HCT116 (cell line): ENCODE data around the gene VSX2. TPM values are rescaled to one million over a fixed set of nuclear protein-coding genes. Genes with fewer than 3 reads are reported as not detected.

Source experiments
- ATAC-seq: fragments of 200-7000 bp; cut with Tn5 transposase; 2 replicates; pipeline ENCODE4 v1.9.1; 2020; ENCODE audit warnings: mild to moderate bottlenecking, moderate library complexity
- BruUV-seq: library from RNA; stranded (reverse); fragments of 400-500 nt; replicated peaks from 2 replicates; lab custom pipeline; 2021; lab: Mats Ljungman, UMichigan
- CTCF ChIA-PET: fragments of 300-600 bp; sonication (Branson Sonifier 250); formaldehyde crosslinking; loops from one replicate; lab custom pipeline; 2021; ENCODE audit warnings: antibody characterized with exemption; lab: Charles Lee
- POLR2A ChIA-PET: fragments of 300-600, 350-600 bp; sonication (Branson Sonifier 250); formaldehyde crosslinking; loops from one replicate; lab custom pipeline; 2021; ENCODE audit warnings: antibody characterized with exemption; lab: Charles Lee
- RAD21 ChIA-PET, 2 experiments: fragments of 300-600 bp; sonication (Branson Sonifier 250); formaldehyde crosslinking; loops; one replicate each; lab custom pipeline; 2023; ENCODE audit warnings: low total read pairs in 2 of 2; ENCODE audit not compliant: uncharacterized antibody in 2 of 2, unreplicated experiment in 2 of 2, low non-redundant PET in 1 of 2; lab: Charles Lee
- DNase-seq: peaks from one replicate; pipeline ENCODE4 v3.0.0-alpha.2; 2010; ENCODE audit warnings: low read depth, low spot score
- H2AFZ ChIP-seq: fragments of 200-600 bp; shearing (Covaris generic), sonication (generic); 2 replicates; pipeline ENCODE4 v1.6.1; 2017; ENCODE audit warnings: low read depth, mixed run types, mixed read lengths, antibody characterized with exemption, low read length; ENCODE audit not compliant: poor library complexity, severe bottlenecking
- H3K27ac ChIP-seq: 2 replicates; pipeline ENCODE4 v1.5.1; 2012; ENCODE audit warnings: low read depth, low read length
- H3K27me3 ChIP-seq: fragments of 200-600 bp; sonication (generic); 2 replicates; pipeline ENCODE4 v1.6.1; 2016; ENCODE audit warnings: mixed run types, low read length, mixed read lengths; ENCODE audit not compliant: insufficient read depth
- H3K36me3 ChIP-seq, 2 experiments: fragments of 200-500 bp in 1 of 2; fragments of 200-600 bp in 1 of 2; sonication (Bioruptor generic) in 1 of 2; sonication (generic) in 1 of 2; 2 replicates each; pipeline versions ENCODE4 v1.5.1 to v1.6.1; 2014 to 2016; ENCODE audit warnings: low read length in 2 of 2, inconsistent platforms in 1 of 2, mixed read lengths in 1 of 2, mixed run types in 1 of 2; ENCODE audit not compliant: insufficient read depth in 2 of 2, control insufficient read depth in 1 of 2
- H3K4me1 ChIP-seq, 2 experiments: fragments of 200-600 bp in 1 of 2; sonication (generic) in 1 of 2; 2 replicates each; pipeline versions ENCODE4 v1.5.1 to v1.6.1; 2012 to 2017; ENCODE audit warnings: low read length in 2 of 2, inconsistent platforms in 1 of 2, mild to moderate bottlenecking in 1 of 2, mixed read lengths in 1 of 2, mixed run types in 1 of 2, moderate library complexity in 1 of 2; ENCODE audit not compliant: insufficient read depth in 2 of 2, control insufficient read depth in 1 of 2
- H3K4me2 ChIP-seq: fragments of 200-600 bp; sonication (generic); 2 replicates; pipeline ENCODE4 v1.6.1; 2017; ENCODE audit warnings: mixed run types, low read length, mixed read lengths
- H3K4me3 ChIP-seq, 2 experiments: fragments of 200-600 bp in 1 of 2; sonication (generic) in 1 of 2; replicated peaks in 1 of 2; 2 replicates each; pipeline ENCODE4 v1.5.1; 2011 to 2016; ENCODE audit warnings: low read length in 2 of 2, control low read depth in 1 of 2, low read depth in 1 of 2, mild to moderate bottlenecking in 1 of 2, mixed read lengths in 1 of 2, mixed run types in 1 of 2
- H3K79me2 ChIP-seq: fragments of 200-600 bp; sonication (generic); 2 replicates; pipeline ENCODE4 v1.6.1; 2017; ENCODE audit warnings: mild to moderate bottlenecking, mixed run types, low read length, moderate library complexity, mixed read lengths; ENCODE audit not compliant: insufficient read depth
- H3K9ac ChIP-seq: fragments of 200-600 bp; sonication (generic); 2 replicates; pipeline ENCODE4 v1.6.1; 2016; ENCODE audit warnings: low read length, mixed read lengths
- H3K9me2 ChIP-seq: fragments of 200-600 bp; sonication (generic), shearing (Covaris generic); 2 replicates; pipeline ENCODE4 v1.6.1; 2017; ENCODE audit warnings: mixed run types, mild to moderate bottlenecking, moderate library complexity; ENCODE audit not compliant: insufficient read depth
- H3K9me3 ChIP-seq, 2 experiments: fragments of 200-500 bp in 1 of 2; fragments of 200-600 bp in 1 of 2; sonication (Bioruptor generic) in 1 of 2; sonication (generic) in 1 of 2; 2 replicates each; pipeline ENCODE4 v1.6.1; 2014 to 2017; ENCODE audit warnings: low read length in 2 of 2, mixed read lengths in 2 of 2, inconsistent platforms in 1 of 2, low read depth in 1 of 2, mild to moderate bottlenecking in 1 of 2, mixed run types in 1 of 2, moderate library complexity in 1 of 2; ENCODE audit not compliant: control insufficient read depth in 1 of 2, insufficient read depth in 1 of 2
- H4K20me1 ChIP-seq: fragments of 200-600 bp; sonication (generic), shearing (Covaris generic); 2 replicates; pipeline ENCODE4 v1.6.1; 2017; ENCODE audit warnings: mixed run types, mild to moderate bottlenecking, moderate library complexity; ENCODE audit not compliant: insufficient read depth
- CEBPB ChIP-seq: IDR thresholded peaks from 2 replicates; pipeline ENCODE4 v1.6.1; 2012; ENCODE audit warnings: low read depth
- CTCF ChIP-seq, 3 experiments: fragments of 200-600 bp in 1 of 3; sonication (generic) in 1 of 3; IDR thresholded peaks in 2 of 3; conservative IDR thresholded peaks in 1 of 3; 2 replicates each; pipeline ENCODE4 v1.5.1; 2012 to 2017; ENCODE audit warnings: low read depth in 2 of 3, low read length in 2 of 3, antibody characterized with exemption in 1 of 3, borderline replicate concordance in 1 of 3, control low read depth in 1 of 3, mild to moderate bottlenecking in 1 of 3, mixed read lengths in 1 of 3, mixed run types in 1 of 3, moderate library complexity in 1 of 3; ENCODE audit not compliant: insufficient read depth in 1 of 3
- EGR1 ChIP-seq: IDR thresholded peaks from 2 replicates; pipeline ENCODE4 v1.6.1; 2012; ENCODE audit warnings: low read depth
- EZH2 ChIP-seq: fragments of 200-600 bp; sonication (generic); IDR thresholded peaks from 2 replicates; pipeline ENCODE4 v1.6.1; 2017; ENCODE audit warnings: antibody characterized with exemption, mixed run types
- EZH2phosphoT487 ChIP-seq: fragments of 200-600 bp; IDR thresholded peaks from 2 replicates; pipeline ENCODE4 v1.6.1; 2018; ENCODE audit warnings: antibody characterized with exemption, borderline replicate concordance
- JUND ChIP-seq: IDR thresholded peaks from 2 replicates; pipeline ENCODE4 v1.6.1; 2012
- RAD21 ChIP-seq: IDR thresholded peaks from 2 replicates; pipeline ENCODE4 v1.6.1; 2012; ENCODE audit warnings: low read depth, mild to moderate bottlenecking
- REST ChIP-seq: IDR thresholded peaks from 2 replicates; pipeline ENCODE4 v1.6.1; 2012; ENCODE audit warnings: low read depth
- SIN3A ChIP-seq: IDR thresholded peaks from 2 replicates; pipeline ENCODE4 v1.6.1; 2012; ENCODE audit warnings: low read depth
- SP1 ChIP-seq: IDR thresholded peaks from 2 replicates; pipeline ENCODE4 v1.6.1; 2012; ENCODE audit warnings: low read depth
- ZNF274 ChIP-seq: fragments of 200-500 bp; sonication (Bioruptor generic); IDR thresholded peaks from 2 replicates; pipeline ENCODE4 v1.6.1; 2014; ENCODE audit warnings: mild to moderate bottlenecking, low read depth, low read length, inconsistent platforms
- intact Hi-C: fragments of 100-400 bp; cut with micrococcal nuclease; formaldehyde crosslinking; loops from 2 replicates; pipeline ENCODE4 v1.10.0; 2022
- total RNA-seq: library from RNA; stranded (reverse); gene quantifications from one replicate; pipeline ENCODE4 v1.2.1, GENCODE V29; 2021; ENCODE audit not compliant: unreplicated experiment

Gene VSX2
- total RNA-seq, 1 experiment from 2014 or later, result not detected

- Histone ChIP-seq H3K36me3 (no peaks in the 10 kb centered on the region), H3K4me2 (no peak overlapping the region), H3K9me2 (no peaks in the 10 kb centered on the region), H3K9me3 (no peaks in the 10 kb centered on the region), H3K27me3 (no peaks in the 10 kb centered on the region), H3K79me2 (no peaks in the 10 kb centered on the region), H3K4me3 (no peak overlapping the region), H3K27ac (no peak overlapping the region), H2AFZ (no peak overlapping the region), H4K20me1 (no peaks in the 10 kb centered on the region), H3K4me1 (no peaks in the 10 kb centered on the region), H3K9ac (no peak overlapping the region)
- CTCF ChIA-PET, result no interaction called here
- POLR2A ChIA-PET, result no interaction called here
- ATAC-seq (no peak), DNase-seq (no peak)
- no TSS peak for BruUV-seq
- intact Hi-C loops, result no loop called here
- RAD21 ChIA-PET, result no interaction called here
- no peak for TF ChIP-seq EGR1
- no peak for TF ChIP-seq CTCF (IDR thresholded peaks at IDR 0.05 in 2 of 3, conservative IDR thresholded peaks at IDR 0.05 in 1 of 3; ENCODE audit: borderline replicate concordance in 1 of 3, insufficient read depth in 1 of 3, low read depth in 2 of 3, low read length in 2 of 3)
- no peak for TF ChIP-seq RAD21
- no peak for TF ChIP-seq ZNF274
- TF ChIP-seq JUND, result no peak
- TF ChIP-seq REST, result no peak
- no peak for TF ChIP-seq SIN3A
- no peak for TF ChIP-seq SP1
- no peak for TF ChIP-seq CEBPB
- no peak for TF ChIP-seq EZH2
- TF ChIP-seq EZH2phosphoT487, result no peak
These were observed 872 bp downstream of the VSX2 start for GRCh38 chr14:74239848-74240793.
